CD4-positive, CD25-positive, alpha-beta regulatory T cell (primary cell): ENCODE measurements around the gene HES7. TPM values are rescaled to one million over a fixed set of nuclear protein-coding genes. Genes with fewer than 3 reads are reported as not detected.

ENCODE experiments used
- ATAC-seq, 2 donors: fragments of 150-1000 bp; cut with Tn5 transposase; one replicate each; pipeline ENCODE4 v1.10.0; 2021; ENCODE audit warnings: low read depth in 2 of 2, moderate number of reproducible peaks in 2 of 2, moderate library complexity in 1 of 2
- DNase-seq, 3 donors: peaks; one replicate each; pipeline versions ENCODE4 v3.0.0 to v3.0.0-alpha.2; 2012 to 2022; ENCODE audit warnings: mixed read lengths in 1 of 3
- H3K27ac ChIP-seq: one replicate; pipeline ENCODE4 v1.7.0; 2013; ENCODE audit warnings: mild to moderate bottlenecking, low read length; ENCODE audit not compliant: insufficient read depth, poor library complexity, severe bottlenecking
- H3K27me3 ChIP-seq: one replicate; pipeline ENCODE4 v1.7.0; 2013; ENCODE audit warnings: low read length; ENCODE audit not compliant: control insufficient read depth, insufficient read depth
- H3K36me3 ChIP-seq: one replicate; pipeline ENCODE4 v1.7.0; 2013; ENCODE audit warnings: mild to moderate bottlenecking, low read length, moderate library complexity; ENCODE audit not compliant: control insufficient read depth, insufficient read depth
- H3K4me1 ChIP-seq: 2 replicates; pipeline ENCODE4 v1.7.0; 2013; ENCODE audit warnings: mild to moderate bottlenecking, low read length; ENCODE audit not compliant: insufficient read depth, control insufficient read depth, poor library complexity, severe bottlenecking
- H3K4me3 ChIP-seq: one replicate; pipeline ENCODE4 v1.7.0; 2013; ENCODE audit warnings: low read depth, mild to moderate bottlenecking, low read length, moderate library complexity
- H3K9me3 ChIP-seq, 2 experiments: 1 replicate in 1 of 2; 2 replicates in 1 of 2; pipeline ENCODE4 v1.7.0; 2013; ENCODE audit warnings: low read length in 2 of 2, mild to moderate bottlenecking in 1 of 2, moderate library complexity in 1 of 2; ENCODE audit not compliant: control insufficient read depth in 2 of 2
- H3K27ac Mint-ChIP-seq, 3 donors: one replicate each; pipeline ENCODE4 v1.8.0; 2020 to 2022; ENCODE audit warnings: mild to moderate bottlenecking in 3 of 3, mixed read lengths in 3 of 3, moderate library complexity in 2 of 3
- H3K27me3 Mint-ChIP-seq: one replicate; pipeline ENCODE4 v1.8.0; 2022; ENCODE audit warnings: mild to moderate bottlenecking, mixed read lengths
- H3K36me3 Mint-ChIP-seq: one replicate; pipeline ENCODE4 v1.8.0; 2020; ENCODE audit warnings: mixed read lengths
- H3K4me1 Mint-ChIP-seq, 4 donors: one replicate each; pipeline ENCODE4 v1.8.0; 2020 to 2022; ENCODE audit warnings: mixed read lengths in 4 of 4, mild to moderate bottlenecking in 1 of 4
- H3K4me3 Mint-ChIP-seq, 4 donors: one replicate each; pipeline ENCODE4 v1.8.0; 2020 to 2022; ENCODE audit warnings: mild to moderate bottlenecking in 4 of 4, mixed read lengths in 4 of 4, moderate library complexity in 3 of 4
- H3K9me3 Mint-ChIP-seq, 7 donors: one replicate each; pipeline ENCODE4 v1.8.0; 2020 to 2022; ENCODE audit warnings: mixed read lengths in 7 of 7, mild to moderate bottlenecking in 3 of 7, moderate library complexity in 2 of 7
- polyA plus RNA-seq, 4 donors: library from polyadenylated mRNA; unstranded; fragments of 300-500 nt; fragmentation: Illumina TruSeq; gene quantifications; one replicate each; pipeline ENCODE4 v1.2.3, GENCODE V29; 2021
- total RNA-seq: library from RNA; stranded (reverse); gene quantifications from one replicate; pipeline ENCODE4 v1.2.3, GENCODE V29; 2022

HES7 gene
- total and polyA plus RNA-seq, 5 donors from 2014 or later, result not detected

- Histone ChIP-seq H3K4me3 (no peak overlapping the region), H3K4me1 (peaks cover 33% of the 10 kb centered on the region), H3K36me3 (no peaks in the 10 kb centered on the region), H3K27ac (no peak overlapping the region), H3K27me3 (peaks cover 19% of the 10 kb centered on the region), H3K9me3 (no peaks in the 10 kb centered on the region)
- Mint-ChIP-seq H3K36me3 (no peaks in the 10 kb centered on the region), H3K27ac (no peak overlapping the region), H3K9me3 (peaks cover 0 to 2% (median 0%) of the 10 kb centered on the region in 7 donors), H3K27me3 (peaks cover 66% of the 10 kb centered on the region), H3K4me1 (peaks cover 0 to 37% (median 14%) of the 10 kb centered on the region in 4 donors), H3K4me3 (peak overlapping the region in 1 of 4 donors; percentile 56)
- DNase-seq, result no peak
- no peak for ATAC-seq
Observed at GRCh38 chr17:8075081-8075480, 48.8 kb downstream of the HES7 start.

GRCh38 chr17:8074554-8074953 is 49.4 kb downstream of the HES7 start:
- no peak for ATAC-seq
- DNase-seq, result no peak
- peaks cover 19% of the 10 kb centered on the region for H3K27me3 ChIP-seq
- Mint-ChIP-seq H3K36me3 (no peaks in the 10 kb centered on the region), H3K27ac (no peak overlapping the region), H3K4me1 (peaks cover 0 to 32% (median 14%) of the 10 kb centered on the region in 4 donors), H3K4me3 (peak overlapping the region in 3 of 4 donors; percentile 48 to 64 (median 56)), H3K9me3 (peaks cover 0 to 2% (median 0%) of the 10 kb centered on the region in 7 donors), H3K27me3 (peaks cover 62% of the 10 kb centered on the region)
- H3K9me3 ChIP-seq, result no peaks in the 10 kb centered on the region
- H3K4me1 ChIP-seq, result peaks cover 28% of the 10 kb centered on the region
- H3K36me3 ChIP-seq, result no peaks in the 10 kb centered on the region
- H3K4me3 ChIP-seq, result no peak overlapping the region
- no peak overlapping the region for H3K27ac ChIP-seq

- peak overlapping the region; percentile 67 to 94 (median 85) for H3K4me3 Mint-ChIP-seq
- peaks cover 0 to 2% (median 0%) of the 10 kb centered on the region in 7 donors for H3K9me3 Mint-ChIP-seq
- H3K27ac Mint-ChIP-seq, result peak overlapping the region in 1 of 3 donors; percentile 20
Observed at GRCh38 chr17:8073627-8074484, 50.0 kb downstream of the HES7 start.

GRCh38 chr17:8072729-8073461 is 51.0 kb downstream of the HES7 start:
- peaks cover 0 to 28% (median 10%) of the 10 kb centered on the region in 4 donors for H3K4me1 Mint-ChIP-seq
- Histone ChIP-seq H3K36me3 (no peaks in the 10 kb centered on the region), H3K4me3 (no peak overlapping the region), H3K4me1 (peaks cover 22% of the 10 kb centered on the region), H3K27me3 (peaks cover 19% of the 10 kb centered on the region), H3K27ac (no peak overlapping the region), H3K9me3 (no peaks in the 10 kb centered on the region)
- ATAC-seq, result peak; percentile 49 to 51
- H3K9me3 Mint-ChIP-seq, result peaks cover 0 to 2% (median 0%) of the 10 kb centered on the region in 7 donors
- H3K27ac Mint-ChIP-seq, result peak overlapping the region in 2 of 3 donors; percentile 54 to 80
- peak in 2 of 3 donors; percentile 30 to 40 for DNase-seq
- H3K4me3 Mint-ChIP-seq, result peak overlapping the region; percentile 33 to 91 (median 73)
- peaks cover 60% of the 10 kb centered on the region for H3K27me3 Mint-ChIP-seq
- H3K36me3 Mint-ChIP-seq, result no peaks in the 10 kb centered on the region

More at GRCh38 chr17:8073627-8074484, 50.0 kb downstream of the HES7 start:
- Histone ChIP-seq H3K27ac (no peak overlapping the region), H3K4me3 (no peak overlapping the region), H3K4me1 (peaks cover 22% of the 10 kb centered on the region), H3K27me3 (peaks cover 19% of the 10 kb centered on the region), H3K36me3 (no peaks in the 10 kb centered on the region), H3K9me3 (no peaks in the 10 kb centered on the region)
- DNase-seq, result peak; percentile 73 to 81 (median 79)
- Mint-ChIP-seq H3K27me3 (peaks cover 58% of the 10 kb centered on the region), H3K4me1 (peaks cover 0 to 28% (median 10%) of the 10 kb centered on the region in 4 donors), H3K36me3 (no peaks in the 10 kb centered on the region)
- ATAC-seq, result peak; percentile 81 to 82

- H3K27ac Mint-ChIP-seq, result peak overlapping the region in 2 of 3 donors; percentile 54 to 80
- peaks cover 60% of the 10 kb centered on the region for H3K27me3 Mint-ChIP-seq
- peaks cover 22% of the 10 kb centered on the region for H3K4me1 ChIP-seq
- no peak overlapping the region for H3K4me3 ChIP-seq
- H3K27me3 ChIP-seq, result peaks cover 19% of the 10 kb centered on the region
- H3K4me3 Mint-ChIP-seq, result peak overlapping the region in 3 of 4 donors; percentile 67 to 91 (median 79)
- no peak overlapping the region for H3K27ac ChIP-seq
- DNase-seq, result no peak
- no peaks in the 10 kb centered on the region for H3K36me3 ChIP-seq
- peaks cover 0 to 2% (median 0%) of the 10 kb centered on the region in 7 donors for H3K9me3 Mint-ChIP-seq
- no peaks in the 10 kb centered on the region for H3K36me3 Mint-ChIP-seq
- peaks cover 0 to 26% (median 10%) of the 10 kb centered on the region in 4 donors for H3K4me1 Mint-ChIP-seq
- ATAC-seq, result no peak
- no peaks in the 10 kb centered on the region for H3K9me3 ChIP-seq
Observed at GRCh38 chr17:8072341-8072728, 51.6 kb downstream of the HES7 start.

GRCh38 chr17:8071496-8071895 is 52.4 kb downstream of the HES7 start:
- no peak overlapping the region for H3K4me3 ChIP-seq
- Mint-ChIP-seq H3K4me3 (no peak overlapping the region), H3K9me3 (peaks cover 0 to 2% (median 0%) of the 10 kb centered on the region in 7 donors), H3K27ac (no peak overlapping the region), H3K27me3 (peaks cover 63% of the 10 kb centered on the region), H3K36me3 (no peaks in the 10 kb centered on the region), H3K4me1 (peaks cover 0 to 26% (median 10%) of the 10 kb centered on the region in 4 donors)
- H3K36me3 ChIP-seq, result no peaks in the 10 kb centered on the region
- no peaks in the 10 kb centered on the region for H3K9me3 ChIP-seq
- no peak for DNase-seq
- H3K27me3 ChIP-seq, result peaks cover 19% of the 10 kb centered on the region
- ATAC-seq, result no peak
- H3K27ac ChIP-seq, result no peak overlapping the region
- peaks cover 22% of the 10 kb centered on the region for H3K4me1 ChIP-seq
